T-helper 1 cell (primary cell): ENCODE measurements around the gene TKFC.
A peak's percentile ranks its signal among the peaks of the same experiment; 100 is the strongest.

ENCODE experiments used
- DNase-seq, 5 donors: peaks; one replicate each; pipeline ENCODE4 v3.0.0-alpha.2; 2012 to 2020

TKFC gene

DNA sequence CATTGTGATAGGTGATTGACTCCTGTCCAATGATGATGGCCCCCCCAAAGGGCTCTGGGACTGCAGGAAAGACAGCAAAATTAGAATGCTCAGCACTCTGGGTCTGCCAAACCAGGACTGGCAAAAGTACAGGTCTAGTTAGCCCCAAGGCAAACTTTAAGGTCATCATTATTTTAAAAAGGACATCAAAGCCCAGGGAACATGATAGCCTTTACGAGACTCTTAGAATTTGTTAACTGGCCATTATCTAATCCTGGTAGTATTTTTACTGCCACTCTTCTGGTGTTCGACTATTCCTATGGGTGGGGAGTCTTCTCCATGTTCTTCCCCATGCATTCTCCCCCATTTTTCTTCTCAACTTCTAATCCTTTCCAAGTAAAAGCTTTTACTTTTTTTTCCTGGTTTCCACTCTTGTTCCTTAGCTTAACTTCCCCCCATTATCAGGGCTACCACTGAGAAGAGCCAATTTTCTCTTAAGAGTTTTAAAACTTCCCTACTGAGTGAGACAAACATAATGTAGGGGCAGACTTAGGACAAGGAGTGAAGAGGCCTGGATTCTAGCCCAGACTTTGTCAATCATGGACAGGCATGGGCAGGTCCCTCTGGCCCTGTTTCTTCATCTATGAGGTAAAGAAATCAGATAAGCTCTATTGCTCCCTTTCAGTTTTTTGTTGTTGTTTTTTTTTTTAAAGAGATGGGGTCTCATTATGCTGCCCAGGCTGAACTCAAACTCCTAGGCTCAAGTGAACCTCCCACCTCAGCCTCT is 7.2 kb upstream of the TKFC start:
- no peak for DNase-seq

DNA sequence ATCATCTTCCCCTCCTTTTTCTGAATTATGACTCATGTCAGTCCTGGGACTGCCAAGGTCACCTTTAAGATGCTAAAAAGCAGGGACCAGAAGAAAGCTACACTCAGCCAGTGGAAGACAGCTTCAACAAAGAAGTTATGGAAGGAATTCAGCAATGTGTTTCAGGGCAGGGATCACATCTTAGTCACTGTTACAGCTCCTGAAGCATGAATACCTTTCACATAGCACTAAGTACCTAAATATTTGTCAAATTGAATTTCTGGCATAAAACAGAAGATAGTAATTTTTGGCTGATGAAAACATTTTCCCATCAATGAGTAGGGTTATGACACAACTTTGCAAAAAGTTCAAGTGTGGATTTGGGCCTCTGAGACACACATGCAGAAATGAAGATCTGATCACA is 5.4 kb upstream of the TKFC start:
- DNase-seq: no peak

DNA sequence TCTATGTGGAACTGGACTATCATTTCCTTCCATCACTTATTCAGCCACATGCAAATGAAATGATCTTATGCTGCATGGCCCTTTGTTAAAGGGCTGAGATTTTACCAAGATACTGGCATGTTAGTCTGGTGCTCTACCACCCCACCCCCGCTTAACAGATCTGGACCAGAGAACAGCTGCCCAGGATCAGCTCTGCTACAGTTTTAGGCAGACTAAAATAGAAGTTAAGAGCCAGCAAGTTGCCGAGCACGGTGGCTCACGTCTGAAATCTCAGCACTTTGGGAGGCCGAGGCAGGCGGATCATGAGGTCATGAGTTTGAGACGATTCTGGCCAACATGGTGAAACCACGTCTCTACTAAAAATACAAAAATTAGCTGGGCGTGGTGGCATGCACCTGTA is 4.7 kb upstream of the TKFC start:
- DNase-seq: no peak

DNA sequence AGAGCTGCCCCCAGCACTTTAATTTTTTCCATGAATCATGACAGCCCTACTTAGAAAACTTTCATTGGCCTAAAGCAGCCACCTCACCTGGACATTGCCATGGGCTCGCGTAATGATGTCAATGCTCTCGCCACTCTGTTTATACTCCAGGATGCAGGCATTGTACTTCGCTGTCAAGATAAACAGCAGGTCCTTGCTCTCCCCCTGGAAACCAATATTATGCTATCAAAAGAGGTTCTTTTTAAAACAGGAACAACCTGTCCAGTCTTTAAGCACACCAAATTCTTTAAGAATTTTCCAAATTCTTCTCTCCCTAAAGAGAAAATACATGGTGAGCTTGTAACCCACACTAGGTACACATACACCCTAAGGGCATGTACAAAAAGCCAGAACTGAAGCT is 3.2 kb upstream of the TKFC start:
- DNase-seq: no peak

DNA sequence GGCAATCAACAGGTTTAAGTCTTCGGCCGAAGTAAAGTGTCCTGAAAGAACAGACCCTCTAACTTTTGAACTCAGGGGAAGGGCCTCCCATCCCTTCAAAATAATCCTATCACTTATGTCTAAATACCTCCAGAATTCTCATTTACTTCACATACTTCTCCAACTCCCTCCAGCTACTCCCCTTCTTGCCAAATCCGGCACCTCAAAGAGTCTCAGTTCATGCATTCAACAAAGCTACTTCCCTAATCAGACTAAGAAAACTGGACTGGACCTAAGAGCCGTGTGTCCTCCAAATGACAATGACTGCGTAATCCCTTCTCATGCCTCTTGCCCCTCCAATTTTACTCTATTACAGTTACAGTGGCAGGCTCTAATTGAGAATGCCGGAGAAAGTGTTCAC is 1.4 kb upstream of the TKFC start:
- no peak for DNase-seq

DNA sequence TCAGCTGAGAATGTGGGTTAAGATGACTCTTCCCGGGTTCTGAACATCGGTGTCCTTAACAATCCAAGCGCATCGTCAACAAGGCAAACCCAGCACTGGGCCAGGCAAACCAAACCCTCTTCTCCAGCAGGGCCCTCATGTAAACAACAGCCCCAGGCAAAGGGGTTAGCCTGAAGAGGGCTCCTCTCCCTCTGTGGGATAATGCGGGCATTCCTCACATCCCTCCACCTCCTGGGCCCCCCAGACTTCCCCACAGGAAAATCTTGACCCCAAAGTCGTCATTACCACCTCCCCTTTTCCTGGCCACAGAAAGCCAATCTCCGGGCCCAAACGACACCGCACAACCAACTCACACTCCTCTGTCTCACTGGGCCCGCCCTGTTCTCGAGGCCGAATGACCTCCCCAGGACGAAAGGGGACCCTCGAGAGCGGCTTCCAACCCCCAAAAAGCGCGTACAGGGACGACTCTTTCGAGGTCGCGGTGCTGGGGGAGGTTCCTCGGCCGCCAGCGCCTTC is 689 bp upstream of the TKFC start:
- DNase-seq: no peak

DNA sequence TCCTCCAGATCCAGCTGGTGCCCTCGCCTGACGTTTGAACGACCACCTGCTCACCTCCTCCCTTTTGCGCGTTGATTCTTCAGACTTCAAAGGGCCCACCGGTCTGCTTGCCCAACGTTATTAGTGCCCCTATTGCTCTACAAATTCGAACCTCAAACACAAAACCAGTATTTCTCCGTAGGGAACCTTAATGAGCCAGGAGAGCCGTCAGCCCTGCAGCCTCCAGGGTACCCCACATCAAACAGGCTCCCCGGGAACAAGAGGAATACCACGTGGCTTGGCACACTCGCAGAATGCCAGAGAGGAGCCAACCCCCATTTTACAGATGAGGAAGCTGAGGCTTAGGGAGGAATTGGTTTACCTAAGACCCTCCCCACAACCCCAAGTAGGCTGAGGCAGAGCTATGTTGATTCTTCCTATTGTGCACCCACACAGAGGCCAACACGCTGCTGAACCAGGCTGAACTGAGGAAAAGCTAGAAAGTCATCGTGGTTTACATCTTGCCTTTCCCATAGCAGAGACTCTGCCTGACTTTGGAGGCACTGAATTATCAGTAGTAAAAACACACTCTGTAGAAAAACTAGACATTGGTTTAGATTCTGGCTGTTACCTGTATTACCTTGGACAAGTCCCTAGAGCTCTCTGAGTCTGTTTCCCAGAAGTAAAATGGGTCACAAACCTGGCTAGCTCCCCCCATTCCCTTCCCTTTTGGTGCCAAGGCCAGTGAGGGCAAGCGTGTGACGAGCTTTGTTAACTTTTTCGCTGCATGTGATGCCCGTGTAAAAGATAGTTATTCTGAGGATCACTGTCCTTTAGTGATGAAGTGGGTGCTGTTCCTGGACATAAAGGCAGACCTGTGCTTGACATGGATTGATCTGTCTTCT is 764 bp downstream of the TKFC start:
- no peak for DNase-seq

DNA sequence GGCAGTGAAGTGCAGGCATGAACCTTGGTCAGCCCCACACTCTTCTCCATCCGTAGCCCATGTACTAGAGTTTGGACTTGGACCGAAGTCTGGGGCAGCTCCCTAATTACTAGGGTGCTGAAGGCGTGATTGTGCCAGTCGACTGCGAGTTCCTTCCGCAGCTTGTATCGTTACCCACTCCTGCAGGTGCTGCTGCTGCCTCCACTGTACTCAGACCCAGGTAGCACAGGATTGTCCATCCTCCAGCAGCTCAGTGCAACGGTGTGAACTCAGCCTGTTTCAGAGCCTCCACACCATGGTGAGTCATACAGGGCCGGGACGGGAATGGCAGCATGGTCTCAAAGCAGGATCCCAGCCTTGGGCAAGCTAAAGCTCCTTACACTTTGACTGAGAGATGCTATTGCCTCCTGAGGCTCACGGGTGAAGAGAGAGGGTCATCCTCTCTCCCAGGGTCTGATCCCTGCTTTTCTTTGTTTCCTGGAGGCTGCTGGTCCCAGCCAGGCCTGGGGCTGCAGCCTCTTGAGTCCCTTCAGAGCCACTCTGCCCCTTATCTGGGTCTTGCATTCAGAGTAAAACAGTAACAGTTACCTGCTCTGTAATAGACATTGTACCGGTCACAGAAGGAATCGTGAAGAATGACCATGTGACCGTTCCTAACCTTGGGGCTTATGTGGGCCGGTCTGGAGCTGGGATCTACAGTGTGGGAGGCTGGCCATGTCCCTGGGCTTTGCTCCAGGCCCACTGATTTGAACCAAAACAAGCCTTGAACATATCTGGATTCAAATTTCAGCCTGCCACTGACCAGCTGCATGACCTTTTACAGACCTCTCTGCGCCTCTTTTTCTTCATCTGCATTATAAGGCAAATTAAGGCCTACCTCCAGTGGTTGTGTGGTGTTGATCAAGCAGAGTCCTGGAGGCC is 1.7 kb downstream of the TKFC start:
- DNase-seq: no peak

DNA sequence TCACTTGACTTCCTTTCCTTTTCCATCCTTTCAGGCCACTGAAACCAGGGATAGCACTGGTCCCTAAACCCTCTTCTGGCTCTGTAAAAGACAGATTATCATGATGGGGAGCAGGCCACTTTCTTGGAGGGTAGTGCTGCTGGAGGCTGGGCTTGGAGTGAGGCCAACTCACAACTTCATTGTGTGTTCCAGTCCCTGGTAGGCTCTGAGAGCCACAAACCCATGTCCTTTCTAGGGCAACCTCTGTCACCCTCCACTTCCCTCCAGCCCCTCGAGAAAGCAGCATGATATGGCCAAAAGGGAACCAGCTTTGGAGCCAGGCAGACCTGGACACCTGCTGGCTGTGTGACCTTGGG is 2.3 kb downstream of the TKFC start:
- DNase-seq: no peak

DNA sequence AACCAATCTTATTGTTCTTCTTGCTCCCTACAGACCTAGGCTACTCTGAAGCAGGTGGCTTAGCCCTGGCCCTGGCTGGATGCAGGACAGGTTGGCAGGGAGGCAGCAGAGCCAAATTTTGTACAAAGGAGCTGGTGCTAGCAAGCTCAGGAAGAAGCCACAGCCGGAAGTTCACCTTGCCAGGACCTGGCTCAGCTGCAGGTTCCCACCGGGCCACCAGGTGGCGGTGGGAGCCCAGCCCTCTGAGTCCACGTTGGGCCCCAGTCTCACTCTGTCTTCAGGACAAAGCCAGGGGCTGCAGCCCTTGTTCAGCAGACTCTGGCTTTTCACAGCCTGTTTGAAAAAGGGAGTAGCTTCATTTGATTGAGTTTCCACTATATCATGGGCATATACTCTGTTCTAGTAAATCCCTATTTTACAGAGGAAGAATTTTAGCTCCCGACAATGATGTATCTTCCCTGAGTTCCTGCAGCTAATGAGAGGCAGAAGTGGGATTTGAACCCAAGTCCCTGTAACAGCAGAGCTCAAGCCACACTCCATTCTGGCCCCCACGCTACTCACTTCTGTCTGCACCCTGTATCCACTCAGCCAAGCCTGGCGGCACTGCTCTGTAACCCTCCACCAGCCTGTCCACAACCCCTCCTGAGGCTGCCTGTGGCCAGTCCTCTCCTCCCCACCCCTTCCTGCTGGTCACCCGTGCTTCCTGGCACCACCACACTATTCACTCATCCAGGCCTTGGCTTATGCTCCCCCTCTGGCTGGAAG is 3.3 kb downstream of the TKFC start:
- DNase-seq: peak; percentile 61 to 88 (median 75)

DNA sequence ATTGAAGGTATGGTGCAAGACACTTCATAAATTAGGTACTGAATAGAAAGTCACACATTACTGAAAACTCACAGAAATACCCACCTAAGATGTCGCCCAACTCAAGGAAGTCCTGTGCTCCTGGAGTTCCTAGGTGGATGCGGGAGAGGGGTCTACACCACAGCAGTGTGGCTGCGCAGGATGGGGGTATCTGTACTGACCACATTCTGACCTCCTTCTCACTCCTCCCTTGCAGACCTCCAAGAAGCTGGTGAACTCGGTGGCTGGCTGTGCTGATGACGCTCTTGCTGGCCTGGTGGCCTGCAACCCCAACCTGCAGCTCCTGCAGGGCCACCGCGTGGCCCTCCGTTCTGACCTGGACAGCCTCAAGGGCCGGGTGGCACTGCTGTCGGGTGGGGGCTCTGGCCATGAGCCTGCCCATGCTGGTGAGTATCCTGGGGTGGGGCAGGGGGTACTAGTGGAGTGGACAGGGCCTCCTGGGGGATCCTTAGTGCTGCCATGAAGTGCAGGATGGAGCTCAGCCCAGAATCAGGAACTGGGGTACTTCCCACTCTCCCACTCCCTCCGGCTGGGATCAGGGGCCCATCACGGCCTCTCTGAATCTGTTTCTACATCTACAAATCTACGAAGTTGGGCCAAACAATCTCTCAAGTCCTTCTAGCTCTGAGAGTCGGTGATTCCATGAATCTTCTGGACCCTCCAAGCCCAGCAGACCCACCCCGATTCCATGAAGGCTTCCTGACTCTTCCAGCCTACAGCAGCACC is 4.9 kb downstream of the TKFC start:
- DNase-seq: no peak

DNA sequence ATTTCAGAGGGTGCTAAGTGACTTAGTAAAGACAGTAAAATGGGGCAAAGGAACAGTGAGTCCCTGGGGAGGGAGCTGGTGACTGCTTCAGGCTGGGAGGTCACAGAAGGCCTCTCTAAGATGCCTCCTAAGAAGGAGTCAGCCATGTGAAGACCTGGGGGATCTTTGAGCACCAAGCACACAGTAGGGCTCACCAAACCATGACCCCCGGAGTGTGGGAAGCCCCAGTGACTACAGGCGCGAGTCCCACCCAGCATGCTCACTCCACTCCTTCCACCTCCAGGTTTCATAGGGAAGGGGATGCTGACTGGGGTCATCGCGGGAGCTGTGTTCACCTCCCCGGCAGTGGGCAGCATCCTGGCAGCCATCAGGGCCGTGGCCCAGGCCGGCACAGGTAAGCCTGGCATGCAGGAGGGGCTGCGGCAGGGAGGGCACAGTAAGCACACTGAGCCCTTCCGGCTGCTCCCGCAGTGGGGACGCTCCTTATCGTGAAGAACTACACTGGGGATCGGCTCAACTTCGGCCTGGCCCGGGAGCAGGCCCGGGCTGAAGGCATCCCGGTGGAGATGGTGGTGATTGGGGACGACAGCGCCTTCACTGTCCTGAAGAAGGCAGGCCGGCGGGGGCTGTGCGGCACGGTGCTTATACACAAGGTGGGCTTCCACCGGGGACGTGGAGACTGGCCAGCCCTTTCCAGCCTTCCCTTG is 5.9 kb downstream of the TKFC start:
- no peak for DNase-seq

DNA sequence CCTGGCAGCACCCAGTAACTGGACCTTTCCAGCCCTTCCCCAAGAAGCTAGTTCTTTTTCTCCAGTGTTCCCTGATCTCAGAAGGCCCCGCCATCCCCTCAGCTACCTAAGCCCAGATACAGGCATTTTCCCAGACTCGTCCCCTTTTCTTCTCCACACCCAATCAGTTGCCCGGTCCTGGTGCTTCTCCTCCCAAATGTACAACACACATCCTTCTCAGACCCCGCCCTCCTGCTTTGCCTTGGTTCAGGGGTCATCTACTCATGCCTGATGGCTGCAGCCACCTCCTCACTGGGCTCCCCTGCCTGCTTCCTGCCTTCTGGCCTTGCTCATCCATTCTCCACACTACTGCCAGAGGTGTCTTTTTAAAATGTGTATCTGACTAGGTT is 6.5 kb downstream of the TKFC start:
- DNase-seq: no peak

DNA sequence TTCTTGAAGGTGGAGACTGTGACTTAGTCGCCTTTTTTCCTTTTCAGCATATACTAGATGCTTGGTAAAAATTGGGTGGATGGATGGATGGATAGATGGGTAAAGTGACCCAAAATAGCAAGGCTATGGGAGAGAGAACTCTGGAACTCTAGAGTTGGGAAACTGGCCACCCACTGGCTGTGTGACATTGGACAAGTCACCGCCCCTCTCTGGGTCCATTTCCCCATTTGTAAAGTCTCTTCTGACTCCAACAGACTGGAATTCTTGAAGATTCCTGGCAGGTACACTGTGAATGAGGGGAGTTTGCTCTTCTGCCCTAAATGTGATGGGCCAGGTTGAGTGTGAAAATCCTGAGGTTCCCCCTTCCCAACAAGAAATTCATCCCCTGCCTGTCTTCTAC is 8.0 kb downstream of the TKFC start:
- DNase-seq: no peak

DNA sequence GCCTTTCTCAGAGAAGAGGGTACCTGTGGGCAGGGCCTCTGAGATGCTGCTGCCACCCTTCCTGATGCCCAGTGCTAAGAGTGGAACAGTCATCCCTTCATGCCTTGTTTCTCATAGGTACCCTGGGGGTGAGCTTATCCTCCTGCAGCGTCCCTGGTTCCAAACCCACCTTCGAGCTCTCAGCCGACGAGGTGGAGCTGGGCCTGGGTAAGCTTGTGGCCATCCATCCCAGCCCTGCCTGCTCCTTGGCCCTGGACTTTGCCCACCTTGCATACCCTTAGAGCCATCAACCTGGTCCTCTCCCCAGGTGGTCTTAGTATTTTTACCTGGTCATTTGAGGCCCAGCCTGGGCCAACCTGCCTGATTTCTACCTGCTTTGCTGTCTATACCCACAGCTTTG is 8.7 kb downstream of the TKFC start:
- no peak for DNase-seq

DNA sequence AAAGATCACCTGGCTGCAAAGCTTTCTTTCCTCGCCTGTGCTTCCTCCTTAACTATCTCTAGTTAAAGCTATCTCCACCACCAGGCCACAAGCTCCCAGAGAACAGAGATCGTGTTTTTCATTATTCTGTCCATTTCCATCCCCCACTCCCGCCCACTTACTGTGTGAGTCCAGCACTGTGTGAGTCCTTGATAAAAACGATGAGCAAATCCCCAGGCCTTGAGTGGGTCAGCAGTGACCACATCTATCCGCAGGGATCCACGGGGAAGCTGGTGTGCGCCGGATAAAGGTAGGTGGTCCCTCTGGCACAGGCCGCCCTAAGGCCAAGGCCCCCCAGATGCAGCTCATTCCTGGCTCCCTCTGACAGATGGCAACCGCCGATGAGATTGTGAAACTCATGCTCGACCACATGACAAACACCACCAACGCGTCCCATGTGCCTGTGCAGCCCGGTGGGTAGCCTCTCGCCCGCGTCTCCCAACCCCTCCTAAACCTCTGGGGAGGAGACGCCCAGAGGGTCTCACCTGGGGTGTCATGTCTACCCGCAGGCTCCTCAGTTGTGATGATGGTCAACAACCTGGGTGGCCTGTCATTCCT is 9.3 kb downstream of the TKFC start:
- DNase-seq: no peak

DNA sequence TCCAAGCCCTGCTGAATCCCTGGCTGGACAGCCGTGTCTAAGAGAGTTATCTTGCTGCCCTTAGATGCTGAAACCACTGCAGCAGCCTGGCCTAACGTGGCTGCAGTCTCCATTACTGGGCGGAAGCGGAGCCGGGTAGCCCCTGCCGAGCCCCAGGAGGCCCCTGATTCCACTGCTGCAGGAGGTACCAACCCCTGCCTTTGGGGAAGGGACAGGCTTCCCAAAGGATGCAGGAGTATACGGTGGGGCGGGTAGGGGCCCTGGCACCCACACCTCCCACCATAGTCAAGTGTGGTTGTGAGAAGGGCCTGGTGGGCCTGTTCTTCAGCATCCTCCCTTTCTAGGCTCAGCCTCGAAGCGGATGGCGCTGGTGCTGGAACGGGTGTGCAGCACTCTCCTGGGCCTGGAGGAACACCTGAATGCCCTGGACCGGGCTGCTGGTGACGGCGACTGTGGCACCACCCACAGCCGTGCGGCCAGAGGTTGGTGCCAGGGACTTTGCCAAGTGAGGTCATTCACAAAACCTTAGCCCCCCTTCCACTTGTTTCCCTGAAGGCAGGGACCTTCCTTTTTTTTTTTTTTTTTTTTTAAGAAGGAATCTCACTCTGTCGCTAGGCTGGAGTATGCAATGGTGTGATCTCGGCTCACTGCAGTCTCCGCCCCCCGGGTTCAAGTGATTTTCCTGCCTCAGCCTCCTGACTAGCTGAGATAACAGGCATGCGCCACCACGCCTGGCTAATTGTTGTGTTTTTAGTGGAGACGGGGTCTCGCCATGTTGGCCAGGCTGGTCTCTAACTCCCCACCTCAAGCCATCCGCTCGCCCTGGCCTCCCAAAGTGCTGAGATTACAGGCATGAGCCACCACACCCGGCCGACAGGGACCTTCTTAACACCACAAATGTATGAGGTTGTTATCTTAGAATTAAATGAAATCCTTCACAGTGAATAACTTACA is 11.0 kb downstream of the TKFC start:
- DNase-seq: no peak

DNA sequence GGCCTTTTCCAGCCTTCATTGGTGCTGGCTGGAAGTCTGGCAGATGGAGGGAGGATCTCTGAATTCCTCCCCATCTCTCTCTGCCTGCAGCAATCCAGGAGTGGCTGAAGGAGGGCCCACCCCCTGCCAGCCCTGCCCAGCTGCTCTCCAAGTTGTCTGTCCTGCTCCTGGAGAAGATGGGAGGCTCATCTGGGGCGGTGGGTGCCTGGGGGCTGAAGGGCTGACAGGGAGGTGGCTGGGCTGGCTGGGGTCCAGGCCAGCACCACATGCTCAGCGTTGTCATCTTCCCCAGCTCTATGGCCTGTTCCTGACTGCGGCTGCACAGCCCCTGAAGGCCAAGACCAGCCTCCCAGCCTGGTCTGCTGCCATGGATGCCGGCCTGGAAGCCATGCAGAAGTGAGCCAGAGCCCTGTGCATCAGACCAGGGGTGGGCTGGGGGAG is 12.2 kb downstream of the TKFC start:
- no peak for DNase-seq
